ENCODE results near the gene PPP1R15B.

DNA sequence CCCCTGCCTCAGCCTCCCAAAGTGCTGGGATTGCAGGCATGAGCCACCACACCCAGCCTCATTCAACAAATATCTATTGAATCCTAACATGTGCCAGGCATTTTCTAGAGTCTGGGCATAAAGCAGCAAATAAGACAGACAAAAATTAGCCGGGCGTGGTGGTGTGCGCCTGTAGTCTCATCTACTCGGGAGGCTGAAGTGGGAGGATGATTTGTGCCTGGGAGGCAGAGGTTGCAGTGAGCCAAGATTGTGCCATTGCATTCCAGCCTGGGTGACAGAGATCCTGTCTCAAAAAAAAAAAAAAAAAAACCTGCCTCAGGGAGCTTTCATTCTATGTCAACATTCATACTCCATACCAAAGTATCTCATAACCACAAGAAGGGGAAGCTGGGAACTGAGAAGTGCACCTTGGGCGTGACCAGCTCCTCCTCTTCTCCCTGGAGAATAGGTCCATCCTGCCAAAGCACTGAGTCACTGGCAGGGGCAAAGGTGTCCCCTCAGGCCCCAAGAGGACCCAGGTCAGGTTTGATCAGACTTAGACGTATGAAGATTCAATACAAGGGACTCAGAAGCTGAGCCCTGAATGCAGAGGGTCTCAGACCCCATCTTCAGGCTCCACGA is 36.8 kb upstream of the PPP1R15B start:
- TF ChIP-seq, protein P1, sequence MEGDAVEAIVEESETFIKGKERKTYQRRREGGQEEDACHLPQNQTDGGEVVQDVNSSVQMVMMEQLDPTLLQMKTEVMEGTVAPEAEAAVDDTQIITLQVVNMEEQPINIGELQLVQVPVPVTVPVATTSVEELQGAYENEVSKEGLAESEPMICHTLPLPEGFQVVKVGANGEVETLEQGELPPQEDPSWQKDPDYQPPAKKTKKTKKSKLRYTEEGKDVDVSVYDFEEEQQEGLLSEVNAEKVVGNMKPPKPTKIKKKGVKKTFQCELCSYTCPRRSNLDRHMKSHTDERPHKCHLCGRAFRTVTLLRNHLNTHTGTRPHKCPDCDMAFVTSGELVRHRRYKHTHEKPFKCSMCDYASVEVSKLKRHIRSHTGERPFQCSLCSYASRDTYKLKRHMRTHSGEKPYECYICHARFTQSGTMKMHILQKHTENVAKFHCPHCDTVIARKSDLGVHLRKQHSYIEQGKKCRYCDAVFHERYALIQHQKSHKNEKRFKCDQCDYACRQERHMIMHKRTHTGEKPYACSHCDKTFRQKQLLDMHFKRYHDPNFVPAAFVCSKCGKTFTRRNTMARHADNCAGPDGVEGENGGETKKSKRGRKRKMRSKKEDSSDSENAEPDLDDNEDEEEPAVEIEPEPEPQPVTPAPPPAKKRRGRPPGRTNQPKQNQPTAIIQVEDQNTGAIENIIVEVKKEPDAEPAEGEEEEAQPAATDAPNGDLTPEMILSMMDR (conservative IDR thresholded peaks at IDR 0.05; ENCODE audit: low read depth, low read length), result no peak
- TF ChIP-seq MAFK (IDR thresholded peaks at IDR 0.05; ENCODE audit: low read depth, low read length), result no peak
- TF ChIP-seq NFE2L2 (IDR thresholded peaks at IDR 0.05; ENCODE audit: low read depth, low read length), result no peak
- TF ChIP-seq RFX5 (IDR thresholded peaks at IDR 0.05; ENCODE audit: low read depth, low read length), result no peak
- no peak for TF ChIP-seq POLR2A (IDR thresholded peaks at IDR 0.05; ENCODE audit: low read depth, low read length)
- TF ChIP-seq SMC3 (IDR thresholded peaks at IDR 0.05; ENCODE audit: low read depth, low read length), result no peak
- TF ChIP-seq, protein P2, sequence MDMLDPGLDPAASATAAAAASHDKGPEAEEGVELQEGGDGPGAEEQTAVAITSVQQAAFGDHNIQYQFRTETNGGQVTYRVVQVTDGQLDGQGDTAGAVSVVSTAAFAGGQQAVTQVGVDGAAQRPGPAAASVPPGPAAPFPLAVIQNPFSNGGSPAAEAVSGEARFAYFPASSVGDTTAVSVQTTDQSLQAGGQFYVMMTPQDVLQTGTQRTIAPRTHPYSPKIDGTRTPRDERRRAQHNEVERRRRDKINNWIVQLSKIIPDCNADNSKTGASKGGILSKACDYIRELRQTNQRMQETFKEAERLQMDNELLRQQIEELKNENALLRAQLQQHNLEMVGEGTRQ (IDR thresholded peaks at IDR 0.05; ENCODE audit: low read depth, low read length), result no peak
- TF ChIP-seq, protein P3, sequence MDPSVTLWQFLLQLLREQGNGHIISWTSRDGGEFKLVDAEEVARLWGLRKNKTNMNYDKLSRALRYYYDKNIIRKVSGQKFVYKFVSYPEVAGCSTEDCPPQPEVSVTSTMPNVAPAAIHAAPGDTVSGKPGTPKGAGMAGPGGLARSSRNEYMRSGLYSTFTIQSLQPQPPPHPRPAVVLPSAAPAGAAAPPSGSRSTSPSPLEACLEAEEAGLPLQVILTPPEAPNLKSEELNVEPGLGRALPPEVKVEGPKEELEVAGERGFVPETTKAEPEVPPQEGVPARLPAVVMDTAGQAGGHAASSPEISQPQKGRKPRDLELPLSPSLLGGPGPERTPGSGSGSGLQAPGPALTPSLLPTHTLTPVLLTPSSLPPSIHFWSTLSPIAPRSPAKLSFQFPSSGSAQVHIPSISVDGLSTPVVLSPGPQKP (IDR thresholded peaks at IDR 0.05; ENCODE audit: borderline replicate concordance, low read depth, low read length), result no peak
- no peak for TF ChIP-seq BHLHE40 (IDR thresholded peaks at IDR 0.05; ENCODE audit: low read depth, low read length)
- TF ChIP-seq MXI1 (IDR thresholded peaks at IDR 0.05; ENCODE audit: borderline replicate concordance, low read depth, low read length), result no peak
- TF ChIP-seq RAD21 (IDR thresholded peaks at IDR 0.05; ENCODE audit: low read length), result no peak
- no peak for TF ChIP-seq RCOR1 (IDR thresholded peaks at IDR 0.05; ENCODE audit: insufficient replicate concordance, low read length)
- no peak for TF ChIP-seq CEBPB (IDR thresholded peaks at IDR 0.05; ENCODE audit: low read depth, low read length)
